Endothelial cell of umbilical vein (primary cell): ENCODE data around the gene KRTAP7-1. TPM values are rescaled to one million over a fixed set of nuclear protein-coding genes. Genes with fewer than 3 reads are reported as not detected.

ENCODE experiments used
- BruUV-seq: library from RNA; stranded (reverse); fragments of 400-500 nt; replicated peaks from 2 replicates; lab custom pipeline; 2021; lab: Mats Ljungman, UMichigan
- CTCF ChIA-PET: fragments of 300-600, 350-600 bp; sonication (Branson Sonifier 250); formaldehyde crosslinking; loops from one replicate; lab custom pipeline; 2021; ENCODE audit warnings: antibody characterized with exemption, inconsistent platforms; lab: Charles Lee
- POLR2A ChIA-PET: fragments of 300-600, 350-600 bp; sonication (Branson Sonifier 250); formaldehyde crosslinking; loops from one replicate; lab custom pipeline; 2021; ENCODE audit warnings: antibody characterized with exemption, inconsistent platforms; lab: Charles Lee
- DNase-seq: peaks from one replicate; pipeline ENCODE4 v3.0.0-alpha.2; 2011; ENCODE audit warnings: low read depth, low spot score
- FAIRE-seq: peaks from 2 replicates; lab custom pipeline; 2011; peaks lifted over from hg19 to GRCh38; lab: Jason Lieb, UNC
- H2AFZ ChIP-seq: 2 replicates; pipeline ENCODE4 v1.6.0; 2012; ENCODE audit warnings: low read depth, low read length, control low read depth, inconsistent platforms
- H3K27ac ChIP-seq: 2 replicates; pipeline ENCODE4 v1.5.1; 2011; ENCODE audit warnings: low read depth, mild to moderate bottlenecking, control low read depth, low read length, moderate library complexity; ENCODE audit not compliant: insufficient read depth
- H3K27me3 ChIP-seq, 2 experiments: 2 replicates each; pipeline versions ENCODE4 v1.6.0 to v1.6.1; 2011; ENCODE audit warnings: low read length in 2 of 2, mixed read lengths in 1 of 2; ENCODE audit not compliant: control insufficient read depth in 2 of 2, insufficient read depth in 2 of 2
- H3K36me3 ChIP-seq, 2 experiments: 2 replicates in 1 of 2; 3 replicates in 1 of 2; pipeline ENCODE4 v1.5.1; 2011; ENCODE audit warnings: low read length in 2 of 2, mild to moderate bottlenecking in 1 of 2, moderate library complexity in 1 of 2; ENCODE audit not compliant: control insufficient read depth in 2 of 2, insufficient read depth in 2 of 2; ENCODE audit errors: extremely low read depth in 1 of 2
- H3K4me1 ChIP-seq: 3 replicates; pipeline ENCODE4 v1.5.1; 2011; ENCODE audit warnings: mild to moderate bottlenecking, low read length; ENCODE audit not compliant: control insufficient read depth, insufficient read depth; ENCODE audit errors: extremely low read depth
- H3K4me2 ChIP-seq: 2 replicates; pipeline ENCODE4 v1.6.1; 2011; ENCODE audit warnings: low read length, control low read depth, mixed read lengths; ENCODE audit not compliant: insufficient read depth
- H3K4me3 ChIP-seq, 3 experiments: fragments of 200-600 bp in 1 of 3; sonication (generic), shearing (Covaris generic) in 1 of 3; replicated peaks in 1 of 3; 2 replicates each; pipeline ENCODE4 v1.5.1; 2011 to 2016; ENCODE audit warnings: control low read depth in 3 of 3, low read length in 3 of 3, mild to moderate bottlenecking in 2 of 3, inconsistent platforms in 1 of 3, low read depth in 1 of 3, moderate library complexity in 1 of 3; ENCODE audit not compliant: insufficient read depth in 1 of 3
- H3K79me2 ChIP-seq: 2 replicates; pipeline ENCODE4 v1.6.0; 2012; ENCODE audit warnings: low read length, inconsistent platforms; ENCODE audit not compliant: control insufficient read depth, insufficient read depth
- H3K9ac ChIP-seq: replicated peaks from 2 replicates; pipeline ENCODE3; 2011; ENCODE audit warnings: low read length, control low read depth; ENCODE audit not compliant: insufficient read depth; ENCODE audit errors: extremely low read depth
- H3K9me1 ChIP-seq: replicated peaks from 3 replicates; pipeline ENCODE4 v1.6.0; 2011; ENCODE audit warnings: mild to moderate bottlenecking, low read length; ENCODE audit not compliant: control insufficient read depth, insufficient read depth; ENCODE audit errors: extremely low read depth
- H3K9me3 ChIP-seq: replicated peaks from 2 replicates; pipeline ENCODE4 v1.5.1; 2012; ENCODE audit warnings: low read length, inconsistent platforms; ENCODE audit not compliant: control insufficient read depth, insufficient read depth
- H4K20me1 ChIP-seq: replicated peaks from 2 replicates; pipeline ENCODE3; 2011; ENCODE audit warnings: mild to moderate bottlenecking, low read length; ENCODE audit not compliant: control insufficient read depth, insufficient read depth; ENCODE audit errors: extremely low read depth
- EZH2 ChIP-seq: IDR thresholded peaks from 2 replicates; pipeline ENCODE4 v1.6.1; 2012; ENCODE audit warnings: borderline replicate concordance, low read depth, mild to moderate bottlenecking, moderate library complexity, low read length, inconsistent platforms; ENCODE audit not compliant: severe bottlenecking
- FOS ChIP-seq: IDR thresholded peaks from 2 replicates; pipeline ENCODE4 v1.6.1; 2011; ENCODE audit warnings: mild to moderate bottlenecking, low read length, moderate library complexity, borderline replicate concordance; ENCODE audit not compliant: insufficient read depth
- GATA2 ChIP-seq: IDR thresholded peaks from 2 replicates; pipeline ENCODE4 v1.7.0; 2011; ENCODE audit warnings: low read depth, mild to moderate bottlenecking, moderate library complexity, mixed read lengths, low read length; ENCODE audit not compliant: insufficient read length, insufficient read depth
- JUN ChIP-seq: IDR thresholded peaks from 2 replicates; pipeline ENCODE4 v1.6.1; 2011; ENCODE audit warnings: borderline replicate concordance, low read depth; ENCODE audit not compliant: insufficient read length, insufficient read depth
- MYC ChIP-seq: IDR thresholded peaks from one replicate; pipeline ENCODE4 v1.6.1; 2011; ENCODE audit warnings: mild to moderate bottlenecking, low read depth, low read length
- POLR2A ChIP-seq: IDR thresholded peaks from 2 replicates; pipeline ENCODE4 v1.6.1; 2012; ENCODE audit warnings: low read depth, mild to moderate bottlenecking, control low read depth, low read length
- POLR2AphosphoS5 ChIP-seq: IDR thresholded peaks from 2 replicates; pipeline ENCODE4 v1.6.1; 2012; ENCODE audit warnings: low read depth, mild to moderate bottlenecking, control low read depth, low read length, moderate library complexity; ENCODE audit not compliant: insufficient read depth
- dilution Hi-C: fragments of 300-500 bp; cut with MboI; formaldehyde crosslinking; loops from one replicate; pipeline ENCODE4 v1.15.0; 2019; ENCODE audit warnings: low sequenced_read_pairs; ENCODE audit not compliant: extremely low pct_ligation_motif_present
- intact Hi-C: fragments of 100-400 bp; cut with micrococcal nuclease; formaldehyde crosslinking; loops from one replicate; pipeline ENCODE4 v1.10.0; 2022
- polyA plus RNA-seq, 4 experiments: library from polyadenylated mRNA; depleted of rRNA in 3 of 4; stranded (reverse) in 3 of 4; unstranded in 1 of 4; fragments of >200 nt; gene quantifications; 2 replicates each; pipeline versions ENCODE4 v1.2.1 to v1.2.3, GENCODE V29; 2011 to 2012; ENCODE audit warnings: missing spikeins in 1 of 4
- total RNA-seq: library from RNA; stranded (reverse); gene quantifications from 2 replicates; pipeline ENCODE4 v1.2.3, GENCODE V29; 2021
- TF ChIP-seq, protein P1 (sequence below): IDR thresholded peaks from 2 replicates; pipeline ENCODE4 v1.6.1; 2011; ENCODE audit not compliant: insufficient read depth, insufficient read length
- TF ChIP-seq, protein P2 (sequence below), 2 donors: IDR thresholded peaks; 1 replicate in 1 of 2; 2 replicates in 1 of 2; pipeline ENCODE4 v1.5.1; 2011; ENCODE audit warnings: low read length in 2 of 2, mild to moderate bottlenecking in 2 of 2, moderate library complexity in 2 of 2, control low read depth in 1 of 2, inconsistent platforms in 1 of 2, low read depth in 1 of 2; ENCODE audit not compliant: insufficient read depth in 1 of 2; ENCODE audit errors: extremely low read depth in 1 of 2

The KRTAP7-1 gene
- total and polyA plus RNA-seq, 2 donors (not counting 3 experiments of a cell fraction or from before 2014, with no cell fraction given), result not detected

DNA sequence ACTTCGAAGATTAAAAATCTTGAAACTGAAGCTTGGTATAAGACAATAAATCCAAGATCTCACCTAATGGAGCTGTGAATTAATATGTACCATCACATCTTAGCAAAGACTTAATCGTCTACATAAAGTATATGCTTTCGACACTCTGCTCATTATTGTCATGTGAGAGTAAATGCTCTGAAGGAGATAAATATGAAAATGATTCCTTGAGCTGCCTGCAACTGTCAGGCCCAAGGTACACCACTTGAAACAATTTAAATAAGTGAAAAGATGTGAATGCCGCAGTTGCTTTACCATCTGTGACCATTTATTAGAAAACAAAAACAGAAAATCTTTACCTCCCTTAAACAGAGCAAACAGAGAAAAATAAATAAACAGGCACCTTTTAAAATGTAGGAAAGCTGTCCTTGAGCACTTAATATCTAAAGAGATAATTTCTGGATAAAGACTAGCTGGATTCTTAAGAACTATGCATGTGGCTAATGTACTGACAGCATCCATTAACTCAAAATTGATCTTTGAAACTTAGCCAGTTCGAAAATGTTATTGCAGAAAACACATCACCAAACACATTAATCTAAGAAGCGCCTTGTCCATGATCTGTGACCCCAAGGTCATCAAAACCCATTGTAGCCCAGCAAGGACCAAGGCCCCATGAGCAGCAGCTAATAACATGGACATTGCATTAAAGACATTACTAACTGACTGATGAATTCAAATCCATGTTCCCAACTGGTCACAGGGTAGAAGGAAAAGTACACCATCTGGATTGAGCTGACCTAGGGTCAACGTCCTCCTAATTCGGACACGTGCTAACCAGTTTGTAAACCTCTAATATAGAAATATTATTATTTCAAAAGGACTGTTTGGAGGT, 18.3 kb upstream of the KRTAP7-1 start:
- DNase-seq (no peak), FAIRE-seq (no peak)
- H3K27ac ChIP-seq, result no peak overlapping the region
- dilution Hi-C loops, result no loop called here
- H3K27me3 ChIP-seq, result no peaks in the 10 kb centered on the region
- no peaks in the 10 kb centered on the region for H4K20me1 ChIP-seq
- intact Hi-C loops, result no loop called here
- CTCF ChIA-PET, result no interaction called here
- POLR2A ChIA-PET, result no interaction called here
- H3K4me1 ChIP-seq, result no peaks in the 10 kb centered on the region
- H3K4me2 ChIP-seq, result no peak overlapping the region
- no peaks in the 10 kb centered on the region for H3K9me1 ChIP-seq
- H3K36me3 ChIP-seq, result no peaks in the 10 kb centered on the region
- H3K4me3 ChIP-seq, result no peak overlapping the region
- no peak for TF ChIP-seq POLR2AphosphoS5
- no peak for TF ChIP-seq POLR2A
- TF ChIP-seq GATA2, result no peak
- no peak for TF ChIP-seq EZH2
- TF ChIP-seq, protein P1, sequence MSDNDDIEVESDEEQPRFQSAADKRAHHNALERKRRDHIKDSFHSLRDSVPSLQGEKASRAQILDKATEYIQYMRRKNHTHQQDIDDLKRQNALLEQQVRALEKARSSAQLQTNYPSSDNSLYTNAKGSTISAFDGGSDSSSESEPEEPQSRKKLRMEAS, result no peak
- no peak for TF ChIP-seq FOS
- no peak for TF ChIP-seq JUN
- TF ChIP-seq, protein P2, sequence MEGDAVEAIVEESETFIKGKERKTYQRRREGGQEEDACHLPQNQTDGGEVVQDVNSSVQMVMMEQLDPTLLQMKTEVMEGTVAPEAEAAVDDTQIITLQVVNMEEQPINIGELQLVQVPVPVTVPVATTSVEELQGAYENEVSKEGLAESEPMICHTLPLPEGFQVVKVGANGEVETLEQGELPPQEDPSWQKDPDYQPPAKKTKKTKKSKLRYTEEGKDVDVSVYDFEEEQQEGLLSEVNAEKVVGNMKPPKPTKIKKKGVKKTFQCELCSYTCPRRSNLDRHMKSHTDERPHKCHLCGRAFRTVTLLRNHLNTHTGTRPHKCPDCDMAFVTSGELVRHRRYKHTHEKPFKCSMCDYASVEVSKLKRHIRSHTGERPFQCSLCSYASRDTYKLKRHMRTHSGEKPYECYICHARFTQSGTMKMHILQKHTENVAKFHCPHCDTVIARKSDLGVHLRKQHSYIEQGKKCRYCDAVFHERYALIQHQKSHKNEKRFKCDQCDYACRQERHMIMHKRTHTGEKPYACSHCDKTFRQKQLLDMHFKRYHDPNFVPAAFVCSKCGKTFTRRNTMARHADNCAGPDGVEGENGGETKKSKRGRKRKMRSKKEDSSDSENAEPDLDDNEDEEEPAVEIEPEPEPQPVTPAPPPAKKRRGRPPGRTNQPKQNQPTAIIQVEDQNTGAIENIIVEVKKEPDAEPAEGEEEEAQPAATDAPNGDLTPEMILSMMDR (IDR thresholded peaks at IDR 0.05; ENCODE audit: extremely low read depth in 1 of 2, insufficient read depth in 1 of 2, low read depth in 1 of 2, low read length in 2 of 2), result no peak
- no peak for TF ChIP-seq MYC
- H2AFZ ChIP-seq, result no peak overlapping the region
- H3K9me3 ChIP-seq, result no peaks in the 10 kb centered on the region
- BruUV-seq, result no TSS peak
- no peak overlapping the region for H3K9ac ChIP-seq
- H3K79me2 ChIP-seq, result no peaks in the 10 kb centered on the region
